ENCODE measurements around the gene CDCA8.
"Not testable (repeated sequence)": the region's sequence is repeated elsewhere in the genome, so short reads cannot be mapped to it uniquely, and the experiment has no call there.

Gene CDCA8

GRCh38 chr1:37685722-37686121, 6.6 kb upstream of the CDCA8 start:
- Histone ChIP-seq H3K27ac (ENCODE audit: low read length) (no peak overlapping the region), H2AFZ (ENCODE audit: low read depth, low read length) (no peak overlapping the region), H3K79me2 (ENCODE audit: low read length) (peaks cover 28% of the 10 kb centered on the region), H4K20me1 (ENCODE audit: insufficient read depth, low read length) (no peaks in the 10 kb centered on the region), H3K4me1 (ENCODE audit: low read length) (peaks cover 17% of the 10 kb centered on the region), H3K9ac (ENCODE audit: low read length) (no peak overlapping the region), H3K36me3 (replicated peaks; ENCODE audit: low read depth, low read length) (peaks cover 18% of the 10 kb centered on the region), H3K4me3 (ENCODE audit: low read length) (no peak overlapping the region), H3K4me2 (ENCODE audit: low read length) (no peak overlapping the region), H3K27me3 (ENCODE audit: low read depth, low read length) (no peaks in the 10 kb centered on the region), H3K9me3 (ENCODE audit: insufficient read depth, low read length) (no peaks in the 10 kb centered on the region)
- TF ChIP-seq CTCF (IDR thresholded peaks at IDR 0.05; ENCODE audit: low read depth, low read length): no peak
- no peak for TF ChIP-seq EZH2phosphoT487 (IDR thresholded peaks at IDR 0.05; ENCODE audit: low read depth)

- not testable (repeated sequence) for H3K4me3 ChIP-seq (ENCODE audit: low read length); H4K20me1 ChIP-seq (ENCODE audit: insufficient read depth, low read length); H3K9ac ChIP-seq (ENCODE audit: low read length); H2AFZ ChIP-seq (ENCODE audit: low read depth, low read length); H3K27ac ChIP-seq (ENCODE audit: low read length); H3K4me2 ChIP-seq (ENCODE audit: low read length); H3K9me3 ChIP-seq (ENCODE audit: insufficient read depth, low read length); H3K27me3 ChIP-seq (ENCODE audit: low read depth, low read length)
- Histone ChIP-seq H3K4me1 (ENCODE audit: low read length) (peaks cover 13% of the 10 kb centered on the region), H3K36me3 (replicated peaks; ENCODE audit: low read depth, low read length) (peaks cover 12% of the 10 kb centered on the region), H3K79me2 (ENCODE audit: low read length) (peaks cover 45% of the 10 kb centered on the region)
Observed at GRCh38 chr1:37687764-37688163, 4.6 kb upstream of the CDCA8 start.

- H4K20me1 ChIP-seq (ENCODE audit: insufficient read depth, low read length): no peaks in the 10 kb centered on the region
- peak overlapping the region; percentile 91 for H3K4me3 ChIP-seq (ENCODE audit: low read length)
- H3K4me1 ChIP-seq (ENCODE audit: low read length): peaks cover 13% of the 10 kb centered on the region
- peak overlapping the region; percentile 79 for H3K9ac ChIP-seq (ENCODE audit: low read length)
- no peak overlapping the region for H3K27ac ChIP-seq (ENCODE audit: low read length)
- H3K27me3 ChIP-seq (ENCODE audit: low read depth, low read length): no peaks in the 10 kb centered on the region
- H3K9me3 ChIP-seq (ENCODE audit: insufficient read depth, low read length): no peaks in the 10 kb centered on the region
- peaks cover 12% of the 10 kb centered on the region for H3K36me3 ChIP-seq (replicated peaks; ENCODE audit: low read depth, low read length)
- TF ChIP-seq CTCF (IDR thresholded peaks at IDR 0.05; ENCODE audit: low read depth, low read length) (no peak), EZH2phosphoT487 (IDR thresholded peaks at IDR 0.05; ENCODE audit: low read depth) (no peak)
- peak overlapping the region; percentile 97 for H3K4me2 ChIP-seq (ENCODE audit: low read length)
- H2AFZ ChIP-seq (ENCODE audit: low read depth, low read length): no peak overlapping the region
- H3K79me2 ChIP-seq (ENCODE audit: low read length): peaks cover 57% of the 10 kb centered on the region
Observed at GRCh38 chr1:37688926-37689325, 3.4 kb upstream of the CDCA8 start.

- Histone ChIP-seq H3K4me3 (ENCODE audit: low read length) (peak overlapping the region; percentile 97), H3K4me2 (ENCODE audit: low read length) (peak overlapping the region; percentile 99), H4K20me1 (ENCODE audit: insufficient read depth, low read length) (no peaks in the 10 kb centered on the region), H2AFZ (ENCODE audit: low read depth, low read length) (peak overlapping the region; percentile 9; the same call in 1 of the 2 replicates), H3K79me2 (ENCODE audit: low read length) (peaks cover 71% of the 10 kb centered on the region), H3K27ac (ENCODE audit: low read length) (peak overlapping the region; percentile 42), H3K36me3 (replicated peaks; ENCODE audit: low read depth, low read length) (peaks cover 20% of the 10 kb centered on the region), H3K27me3 (ENCODE audit: low read depth, low read length) (no peaks in the 10 kb centered on the region), H3K9me3 (ENCODE audit: insufficient read depth, low read length) (no peaks in the 10 kb centered on the region), H3K4me1 (ENCODE audit: low read length) (peaks cover 7% of the 10 kb centered on the region), H3K9ac (ENCODE audit: low read length) (peak overlapping the region; percentile 89)
- TF ChIP-seq CTCF (IDR thresholded peaks at IDR 0.05; ENCODE audit: low read depth, low read length): no peak
- no peak for TF ChIP-seq EZH2phosphoT487 (IDR thresholded peaks at IDR 0.05; ENCODE audit: low read depth)
Observed at GRCh38 chr1:37691497-37692077, 729 bp upstream of the CDCA8 start.

Data from OCI-LY3 (cell line).